Activated CD8-positive, alpha-beta memory T cell treated with anti-CD3 and anti-CD28 coated beads for 36 hours (primary cell): ENCODE measurements around the gene BCAS3. TPM values are rescaled to one million over a fixed set of nuclear protein-coding genes. Genes with fewer than 3 reads are reported as not detected.

Experiments
- CTCF ChIA-PET: fragments of 350-600 bp; sonication (Branson Sonifier 250); formaldehyde crosslinking; loops from one replicate; lab custom pipeline; 2021; ENCODE audit warnings: antibody characterized with exemption; lab: Charles Lee
- POLR2A ChIA-PET: fragments of 350-600 bp; sonication (Branson Sonifier 250); formaldehyde crosslinking; loops from one replicate; lab custom pipeline; 2021; ENCODE audit warnings: antibody characterized with exemption; lab: Charles Lee
- total RNA-seq, 2 experiments: library from RNA; stranded (reverse); gene quantifications; one replicate each; pipeline ENCODE4 v1.2.3, GENCODE V29; 2021

BCAS3 gene
- total RNA-seq, 2 experiments from 2014 or later = 6.9 to 9.3 TPM

GRCh38 chr17:61362852-61363600 lies 685.4 kb downstream of the BCAS3 start:
- ChIA-PET CTCF (no interaction called here), POLR2A (no interaction called here)

- POLR2A ChIA-PET = interaction anchor here (0.6 kb wide), 1 partner anchor 18 kb away, joined by 3 read pairs; no protein-coding TSS in a partner anchor
Observed at GRCh38 chr17:61363601-61364462, 686.2 kb downstream of the BCAS3 start.

GRCh38 chr17:61364463-61364846 lies 686.8 kb downstream of the BCAS3 start:
- POLR2A ChIA-PET = interaction anchor here (0.6 kb wide), 1 partner anchor 19 kb away, joined by 3 read pairs; no protein-coding TSS in a partner anchor
- CTCF ChIA-PET = no interaction called here

More at GRCh38 chr17:61363601-61364462, 686.2 kb downstream of the BCAS3 start:
- CTCF ChIA-PET = no interaction called here

- POLR2A ChIA-PET = no interaction called here
- CTCF ChIA-PET = no interaction called here
Observed at GRCh38 chr17:61366076-61366714, 688.5 kb downstream of the BCAS3 start.

- POLR2A ChIA-PET = no interaction called here
- CTCF ChIA-PET = no interaction called here
Observed at GRCh38 chr17:61366715-61367413, 689.2 kb downstream of the BCAS3 start.

GRCh38 chr17:61368049-61368831 lies 690.6 kb downstream of the BCAS3 start:
- CTCF ChIA-PET = no interaction called here
- POLR2A ChIA-PET = no interaction called here

- ChIA-PET POLR2A (no interaction called here), CTCF (no interaction called here)
Observed at GRCh38 chr17:61368832-61369450, 691.3 kb downstream of the BCAS3 start.

- ChIA-PET CTCF (no interaction called here), POLR2A (no interaction called here)
Observed at GRCh38 chr17:61369751-61370150, 692.1 kb downstream of the BCAS3 start.

GRCh38 chr17:61371179-61371578 lies 693.5 kb downstream of the BCAS3 start:
- CTCF ChIA-PET = no interaction called here
- POLR2A ChIA-PET = no interaction called here

GRCh38 chr17:61371606-61372005 lies 694.0 kb downstream of the BCAS3 start:
- ChIA-PET POLR2A (no interaction called here), CTCF (no interaction called here)

GRCh38 chr17:61372436-61372835 lies 694.8 kb downstream of the BCAS3 start:
- CTCF ChIA-PET = no interaction called here
- POLR2A ChIA-PET = no interaction called here

- POLR2A ChIA-PET = no interaction called here
- CTCF ChIA-PET = no interaction called here
Observed at GRCh38 chr17:61376931-61377838, 699.5 kb downstream of the BCAS3 start.

GRCh38 chr17:61378658-61379456 lies 701.2 kb downstream of the BCAS3 start:
- ChIA-PET CTCF (no interaction called here), POLR2A (no interaction called here)

- CTCF ChIA-PET = interaction anchor here (0.6 kb wide), 1 partner anchor 200 kb away, joined by 3 read pairs; no protein-coding TSS in a partner anchor
- POLR2A ChIA-PET = no interaction called here
Observed at GRCh38 chr17:61379457-61380216, 702.0 kb downstream of the BCAS3 start.

GRCh38 chr17:61380217-61380835 lies 702.7 kb downstream of the BCAS3 start:
- ChIA-PET POLR2A (interaction anchor here (0.5 kb wide), 1 partner anchor 217 kb away, joined by 4 read pairs; no protein-coding TSS in a partner anchor), CTCF (interaction anchor here (0.6 kb wide), 1 partner anchor 201 kb away, joined by 3 read pairs; no protein-coding TSS in a partner anchor)
